Measurements from ENCODE around the gene SLC22A7.

SLC22A7 gene

GRCh38 chr6:43328528-43328927, 30.5 kb downstream of the SLC22A7 start:
- no peaks in the 10 kb centered on the region for H3K36me3 ChIP-seq (ENCODE audit: control insufficient read depth in 2 of 2, insufficient read depth in 1 of 2, low read length in 2 of 2)
- H3K27ac ChIP-seq (ENCODE audit: extremely low read depth, low read depth, low read length) = no peak overlapping the region
- no peaks in the 10 kb centered on the region for H3K9me3 ChIP-seq (ENCODE audit: control insufficient read depth, insufficient read depth, low read depth, low read length)
- TF ChIP-seq ZNF155 (tag by site-specific recombination; IDR thresholded peaks at IDR 0.05) = no peak
- TF ChIP-seq ZNF677 (tag by site-specific recombination; IDR thresholded peaks at IDR 0.05) = no peak
- TF ChIP-seq, protein P1, sequence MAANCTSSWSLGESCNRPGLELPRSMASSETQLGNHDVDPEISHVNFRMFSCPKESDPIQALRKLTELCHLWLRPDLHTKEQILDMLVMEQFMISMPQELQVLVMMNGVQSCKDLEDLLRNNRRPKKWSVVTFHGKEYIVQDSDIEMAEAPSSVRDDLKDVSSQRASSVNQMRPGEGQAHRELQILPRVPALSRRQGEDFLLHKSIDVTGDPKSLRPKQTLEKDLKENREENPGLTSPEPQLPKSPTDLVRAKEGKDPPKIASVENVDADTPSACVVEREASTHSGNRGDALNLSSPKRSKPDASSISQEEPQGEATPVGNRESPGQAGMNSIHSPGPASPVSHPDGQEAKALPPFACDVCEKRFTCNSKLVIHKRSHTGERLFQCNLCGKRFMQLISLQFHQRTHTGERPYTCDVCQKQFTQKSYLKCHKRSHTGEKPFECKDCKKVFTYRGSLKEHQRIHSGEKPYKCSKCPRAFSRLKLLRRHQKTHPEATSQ (tag by site-specific recombination; IDR thresholded peaks at IDR 0.05) = no peak
- TF ChIP-seq, protein P2, sequence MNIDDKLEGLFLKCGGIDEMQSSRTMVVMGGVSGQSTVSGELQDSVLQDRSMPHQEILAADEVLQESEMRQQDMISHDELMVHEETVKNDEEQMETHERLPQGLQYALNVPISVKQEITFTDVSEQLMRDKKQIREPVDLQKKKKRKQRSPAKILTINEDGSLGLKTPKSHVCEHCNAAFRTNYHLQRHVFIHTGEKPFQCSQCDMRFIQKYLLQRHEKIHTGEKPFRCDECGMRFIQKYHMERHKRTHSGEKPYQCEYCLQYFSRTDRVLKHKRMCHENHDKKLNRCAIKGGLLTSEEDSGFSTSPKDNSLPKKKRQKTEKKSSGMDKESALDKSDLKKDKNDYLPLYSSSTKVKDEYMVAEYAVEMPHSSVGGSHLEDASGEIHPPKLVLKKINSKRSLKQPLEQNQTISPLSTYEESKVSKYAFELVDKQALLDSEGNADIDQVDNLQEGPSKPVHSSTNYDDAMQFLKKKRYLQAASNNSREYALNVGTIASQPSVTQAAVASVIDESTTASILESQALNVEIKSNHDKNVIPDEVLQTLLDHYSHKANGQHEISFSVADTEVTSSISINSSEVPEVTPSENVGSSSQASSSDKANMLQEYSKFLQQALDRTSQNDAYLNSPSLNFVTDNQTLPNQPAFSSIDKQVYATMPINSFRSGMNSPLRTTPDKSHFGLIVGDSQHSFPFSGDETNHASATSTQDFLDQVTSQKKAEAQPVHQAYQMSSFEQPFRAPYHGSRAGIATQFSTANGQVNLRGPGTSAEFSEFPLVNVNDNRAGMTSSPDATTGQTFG (tag by site-specific recombination; IDR thresholded peaks at IDR 0.05; ENCODE audit: borderline replicate concordance) = no peak
- TF ChIP-seq ZFP37 (tag by site-specific recombination; IDR thresholded peaks at IDR 0.05) = no peak
- TF ChIP-seq KLF1 (tag by site-specific recombination; IDR thresholded peaks at IDR 0.05) = no peak
- TF ChIP-seq IKZF3 (tag by site-specific recombination; IDR thresholded peaks at IDR 0.05) = no peak
- TF ChIP-seq ZNF555 (tag by site-specific recombination; conservative IDR thresholded peaks at IDR 0.05) = no peak
- TF ChIP-seq PRDM1 (tag by site-specific recombination; IDR thresholded peaks at IDR 0.05) = peak; percentile 78
- TF ChIP-seq ZNF311 (tag by site-specific recombination; IDR thresholded peaks at IDR 0.05; ENCODE audit: borderline replicate concordance) = no peak
- TF ChIP-seq ZNF391 (tag by site-specific recombination; IDR thresholded peaks at IDR 0.05; ENCODE audit: borderline replicate concordance, low read depth) = no peak
- peak; percentile 89 for TF ChIP-seq ZNF10 (tag by site-specific recombination; IDR thresholded peaks at IDR 0.05)
- TF ChIP-seq ZNF548 (tag by site-specific recombination; IDR thresholded peaks at IDR 0.05) = no peak
- TF ChIP-seq ZNF600 (tag by site-specific recombination; IDR thresholded peaks at IDR 0.05) = peak; percentile 32; the same call in 1 of the 2 replicates
- TF ChIP-seq BCL11A (tag by site-specific recombination; IDR thresholded peaks at IDR 0.05; ENCODE audit: low read depth) = no peak
- TF ChIP-seq ZFP3 (tag by site-specific recombination; IDR thresholded peaks at IDR 0.05; ENCODE audit: low read depth) = no peak
- no peak for TF ChIP-seq ZNF426 (tag by site-specific recombination; IDR thresholded peaks at IDR 0.05)
- H3K4me3 ChIP-seq (ENCODE audit: low read depth, low read length) = no peak overlapping the region
- POLR2A ChIA-PET = no interaction called here
- CTCF ChIA-PET = interaction anchor here (0.6 to 1.0 kb wide), 3 partner anchors 11 to 386 kb away, joined by 3 to 9 read pairs (median 3); no protein-coding TSS in a partner anchor
- no peaks in the 10 kb centered on the region for H3K4me1 ChIP-seq (ENCODE audit: control insufficient read depth, insufficient read depth, low read length)

DNA sequence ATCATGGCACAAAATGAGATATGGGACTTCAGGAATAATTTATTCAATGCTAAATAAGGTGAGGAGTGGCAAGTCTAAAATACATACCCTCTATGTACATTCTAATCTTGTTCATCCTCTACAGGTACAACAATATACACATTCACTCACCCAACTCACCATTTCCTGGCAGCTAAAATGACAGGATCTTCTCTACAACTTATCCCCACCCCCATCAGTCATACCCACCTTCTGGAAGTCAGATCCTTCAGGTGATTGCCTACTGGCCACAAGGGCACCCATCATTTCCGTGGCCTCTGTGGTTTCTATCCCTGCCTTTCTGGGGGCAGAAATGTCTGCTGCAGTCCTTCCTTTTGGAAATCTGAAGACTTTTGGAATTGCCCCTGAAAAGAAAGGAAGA, 33.4 kb downstream of the SLC22A7 start:
- POLR2A ChIA-PET = no interaction called here
- H3K9me3 ChIP-seq (ENCODE audit: control insufficient read depth, insufficient read depth, low read depth, low read length) = no peaks in the 10 kb centered on the region
- peaks cover 3% of the 10 kb centered on the region; the same call in 1 of the 2 replicates for H3K4me1 ChIP-seq (ENCODE audit: control insufficient read depth, insufficient read depth, low read length)
- CTCF ChIA-PET = interaction anchor here (0.6 kb wide), 2 partner anchors 103 to 439 kb away, joined by 3 read pairs; no protein-coding TSS in a partner anchor
- H3K36me3 ChIP-seq (ENCODE audit: control insufficient read depth in 2 of 2, insufficient read depth in 1 of 2, low read length in 2 of 2) = peaks cover 0 to 4% of the 10 kb centered on the region in 2 experiments; a peak in 1 of 3 replicates
- no peak overlapping the region for H3K4me3 ChIP-seq (ENCODE audit: low read depth, low read length)
- H3K27ac ChIP-seq (ENCODE audit: extremely low read depth, low read depth, low read length) = no peak overlapping the region
- TF ChIP-seq ZNF785 (tag by site-specific recombination; IDR thresholded peaks at IDR 0.05) = no peak
- TF ChIP-seq, protein P3, sequence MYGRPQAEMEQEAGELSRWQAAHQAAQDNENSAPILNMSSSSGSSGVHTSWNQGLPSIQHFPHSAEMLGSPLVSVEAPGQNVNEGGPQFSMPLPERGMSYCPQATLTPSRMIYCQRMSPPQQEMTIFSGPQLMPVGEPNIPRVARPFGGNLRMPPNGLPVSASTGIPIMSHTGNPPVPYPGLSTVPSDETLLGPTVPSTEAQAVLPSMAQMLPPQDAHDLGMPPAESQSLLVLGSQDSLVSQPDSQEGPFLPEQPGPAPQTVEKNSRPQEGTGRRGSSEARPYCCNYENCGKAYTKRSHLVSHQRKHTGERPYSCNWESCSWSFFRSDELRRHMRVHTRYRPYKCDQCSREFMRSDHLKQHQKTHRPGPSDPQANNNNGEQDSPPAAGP (tag by site-specific recombination; IDR thresholded peaks at IDR 0.05) = no peak
- TF ChIP-seq ZFP3 (tag by site-specific recombination; IDR thresholded peaks at IDR 0.05; ENCODE audit: low read depth) = no peak
- TF ChIP-seq ZFP69B (tag by site-specific recombination; IDR thresholded peaks at IDR 0.05) = no peak
- TF ChIP-seq SP7 (tag by site-specific recombination; IDR thresholded peaks at IDR 0.05) = no peak
- no peak for TF ChIP-seq EGR2 (tag by site-specific recombination; IDR thresholded peaks at IDR 0.05; ENCODE audit: low read depth)
- TF ChIP-seq ZNF350 (tag by site-specific recombination; IDR thresholded peaks at IDR 0.05) = no peak
- no peak for TF ChIP-seq ZNF677 (tag by site-specific recombination; IDR thresholded peaks at IDR 0.05)
- TF ChIP-seq BCL6B (tag by site-specific recombination; IDR thresholded peaks at IDR 0.05) = no peak
- no peak for TF ChIP-seq ZBTB44 (tag by site-specific recombination; IDR thresholded peaks at IDR 0.05)
- TF ChIP-seq, protein P1 (tag by site-specific recombination; IDR thresholded peaks at IDR 0.05) = no peak
- no peak for TF ChIP-seq ZFP41 (tag by site-specific recombination; IDR thresholded peaks at IDR 0.05; ENCODE audit: borderline replicate concordance)
- no peak for TF ChIP-seq SP3 (tag by site-specific recombination; IDR thresholded peaks at IDR 0.05)

Measured in HEK293 (cell line).